Endothelial cell of umbilical vein (primary cell): ENCODE data around the gene SMCO2. TPM values are rescaled to one million over a fixed set of nuclear protein-coding genes. Genes with fewer than 3 reads are reported as not detected.

Experiments used
- BruUV-seq: library from RNA; stranded (reverse); fragments of 400-500 nt; replicated peaks from 2 replicates; lab custom pipeline; 2021; lab: Mats Ljungman, UMichigan
- CTCF ChIA-PET: fragments of 300-600, 350-600 bp; sonication (Branson Sonifier 250); formaldehyde crosslinking; loops from one replicate; lab custom pipeline; 2021; ENCODE audit warnings: antibody characterized with exemption, inconsistent platforms; lab: Charles Lee
- POLR2A ChIA-PET: fragments of 300-600, 350-600 bp; sonication (Branson Sonifier 250); formaldehyde crosslinking; loops from one replicate; lab custom pipeline; 2021; ENCODE audit warnings: antibody characterized with exemption, inconsistent platforms; lab: Charles Lee
- DNase-seq: peaks from one replicate; pipeline ENCODE4 v3.0.0-alpha.2; 2011; ENCODE audit warnings: low read depth, low spot score
- FAIRE-seq: peaks from 2 replicates; lab custom pipeline; 2011; peaks lifted over from hg19 to GRCh38; lab: Jason Lieb, UNC
- H2AFZ ChIP-seq: 2 replicates; pipeline ENCODE4 v1.6.0; 2012; ENCODE audit warnings: low read depth, low read length, control low read depth, inconsistent platforms
- H3K27ac ChIP-seq: 2 replicates; pipeline ENCODE4 v1.5.1; 2011; ENCODE audit warnings: low read depth, mild to moderate bottlenecking, control low read depth, low read length, moderate library complexity; ENCODE audit not compliant: insufficient read depth
- H3K27me3 ChIP-seq, 2 experiments: 2 replicates each; pipeline versions ENCODE4 v1.6.0 to v1.6.1; 2011; ENCODE audit warnings: low read length in 2 of 2, mixed read lengths in 1 of 2; ENCODE audit not compliant: control insufficient read depth in 2 of 2, insufficient read depth in 2 of 2
- H3K36me3 ChIP-seq, 2 experiments: 2 replicates in 1 of 2; 3 replicates in 1 of 2; pipeline ENCODE4 v1.5.1; 2011; ENCODE audit warnings: low read length in 2 of 2, mild to moderate bottlenecking in 1 of 2, moderate library complexity in 1 of 2; ENCODE audit not compliant: control insufficient read depth in 2 of 2, insufficient read depth in 2 of 2; ENCODE audit errors: extremely low read depth in 1 of 2
- H3K4me1 ChIP-seq: 3 replicates; pipeline ENCODE4 v1.5.1; 2011; ENCODE audit warnings: mild to moderate bottlenecking, low read length; ENCODE audit not compliant: control insufficient read depth, insufficient read depth; ENCODE audit errors: extremely low read depth
- H3K4me2 ChIP-seq: 2 replicates; pipeline ENCODE4 v1.6.1; 2011; ENCODE audit warnings: low read length, control low read depth, mixed read lengths; ENCODE audit not compliant: insufficient read depth
- H3K4me3 ChIP-seq, 3 experiments: fragments of 200-600 bp in 1 of 3; sonication (generic), shearing (Covaris generic) in 1 of 3; replicated peaks in 1 of 3; 2 replicates each; pipeline ENCODE4 v1.5.1; 2011 to 2016; ENCODE audit warnings: control low read depth in 3 of 3, low read length in 3 of 3, mild to moderate bottlenecking in 2 of 3, inconsistent platforms in 1 of 3, low read depth in 1 of 3, moderate library complexity in 1 of 3; ENCODE audit not compliant: insufficient read depth in 1 of 3
- H3K79me2 ChIP-seq: 2 replicates; pipeline ENCODE4 v1.6.0; 2012; ENCODE audit warnings: low read length, inconsistent platforms; ENCODE audit not compliant: control insufficient read depth, insufficient read depth
- H3K9ac ChIP-seq: replicated peaks from 2 replicates; pipeline ENCODE3; 2011; ENCODE audit warnings: low read length, control low read depth; ENCODE audit not compliant: insufficient read depth; ENCODE audit errors: extremely low read depth
- H3K9me1 ChIP-seq: replicated peaks from 3 replicates; pipeline ENCODE4 v1.6.0; 2011; ENCODE audit warnings: mild to moderate bottlenecking, low read length; ENCODE audit not compliant: control insufficient read depth, insufficient read depth; ENCODE audit errors: extremely low read depth
- H3K9me3 ChIP-seq: replicated peaks from 2 replicates; pipeline ENCODE4 v1.5.1; 2012; ENCODE audit warnings: low read length, inconsistent platforms; ENCODE audit not compliant: control insufficient read depth, insufficient read depth
- H4K20me1 ChIP-seq: replicated peaks from 2 replicates; pipeline ENCODE3; 2011; ENCODE audit warnings: mild to moderate bottlenecking, low read length; ENCODE audit not compliant: control insufficient read depth, insufficient read depth; ENCODE audit errors: extremely low read depth
- EZH2 ChIP-seq: IDR thresholded peaks from 2 replicates; pipeline ENCODE4 v1.6.1; 2012; ENCODE audit warnings: borderline replicate concordance, low read depth, mild to moderate bottlenecking, moderate library complexity, low read length, inconsistent platforms; ENCODE audit not compliant: severe bottlenecking
- FOS ChIP-seq: IDR thresholded peaks from 2 replicates; pipeline ENCODE4 v1.6.1; 2011; ENCODE audit warnings: mild to moderate bottlenecking, low read length, moderate library complexity, borderline replicate concordance; ENCODE audit not compliant: insufficient read depth
- GATA2 ChIP-seq: IDR thresholded peaks from 2 replicates; pipeline ENCODE4 v1.7.0; 2011; ENCODE audit warnings: low read depth, mild to moderate bottlenecking, moderate library complexity, mixed read lengths, low read length; ENCODE audit not compliant: insufficient read length, insufficient read depth
- JUN ChIP-seq: IDR thresholded peaks from 2 replicates; pipeline ENCODE4 v1.6.1; 2011; ENCODE audit warnings: borderline replicate concordance, low read depth; ENCODE audit not compliant: insufficient read length, insufficient read depth
- MYC ChIP-seq: IDR thresholded peaks from one replicate; pipeline ENCODE4 v1.6.1; 2011; ENCODE audit warnings: mild to moderate bottlenecking, low read depth, low read length
- POLR2A ChIP-seq: IDR thresholded peaks from 2 replicates; pipeline ENCODE4 v1.6.1; 2012; ENCODE audit warnings: low read depth, mild to moderate bottlenecking, control low read depth, low read length
- POLR2AphosphoS5 ChIP-seq: IDR thresholded peaks from 2 replicates; pipeline ENCODE4 v1.6.1; 2012; ENCODE audit warnings: low read depth, mild to moderate bottlenecking, control low read depth, low read length, moderate library complexity; ENCODE audit not compliant: insufficient read depth
- dilution Hi-C: fragments of 300-500 bp; cut with MboI; formaldehyde crosslinking; loops from one replicate; pipeline ENCODE4 v1.15.0; 2019; ENCODE audit warnings: low sequenced_read_pairs; ENCODE audit not compliant: extremely low pct_ligation_motif_present
- intact Hi-C: fragments of 100-400 bp; cut with micrococcal nuclease; formaldehyde crosslinking; loops from one replicate; pipeline ENCODE4 v1.10.0; 2022
- polyA plus RNA-seq, 4 experiments: library from polyadenylated mRNA; depleted of rRNA in 3 of 4; stranded (reverse) in 3 of 4; unstranded in 1 of 4; fragments of >200 nt; gene quantifications; 2 replicates each; pipeline versions ENCODE4 v1.2.1 to v1.2.3, GENCODE V29; 2011 to 2012; ENCODE audit warnings: missing spikeins in 1 of 4
- total RNA-seq: library from RNA; stranded (reverse); gene quantifications from 2 replicates; pipeline ENCODE4 v1.2.3, GENCODE V29; 2021
- TF ChIP-seq, protein P1 (sequence below): IDR thresholded peaks from 2 replicates; pipeline ENCODE4 v1.6.1; 2011; ENCODE audit not compliant: insufficient read depth, insufficient read length
- TF ChIP-seq, protein P2 (sequence below), 2 donors: IDR thresholded peaks; 1 replicate in 1 of 2; 2 replicates in 1 of 2; pipeline ENCODE4 v1.5.1; 2011; ENCODE audit warnings: low read length in 2 of 2, mild to moderate bottlenecking in 2 of 2, moderate library complexity in 2 of 2, control low read depth in 1 of 2, inconsistent platforms in 1 of 2, low read depth in 1 of 2; ENCODE audit not compliant: insufficient read depth in 1 of 2; ENCODE audit errors: extremely low read depth in 1 of 2

Gene SMCO2
- total and polyA plus RNA-seq, 2 donors (not counting 3 experiments of a cell fraction or from before 2014, with no cell fraction given), result 0.33 to 0.49 TPM

DNA sequence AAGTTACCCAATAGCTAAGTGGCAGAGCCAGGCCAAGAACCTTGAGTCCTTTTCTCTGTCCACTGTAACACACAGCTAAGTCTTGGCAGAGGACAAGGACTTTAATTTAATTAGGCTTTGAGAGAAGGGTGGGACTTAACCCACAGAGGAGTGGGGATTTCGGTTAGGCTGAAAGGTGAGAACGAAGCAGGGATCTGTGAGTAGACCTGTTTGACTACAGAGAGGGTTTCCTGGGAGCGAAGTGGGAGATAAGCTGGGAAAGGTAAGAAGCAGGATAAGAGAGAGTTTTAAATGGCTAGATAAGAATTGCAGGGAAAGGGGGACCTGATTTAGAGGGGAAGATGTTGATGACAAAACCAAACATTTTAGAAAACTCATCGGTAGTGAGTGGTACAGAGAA, 75.4 kb downstream of the SMCO2 start:
- dilution Hi-C loops, result no loop called here
- H3K79me2 ChIP-seq, result peaks cover 25% of the 10 kb centered on the region
- POLR2A ChIA-PET, result no interaction called here

More for the DNA sequence above, 75.4 kb downstream of the SMCO2 start:
- Histone ChIP-seq H3K4me2 (no peak overlapping the region), H3K9ac (no peak overlapping the region), H3K9me1 (no peaks in the 10 kb centered on the region), H3K27ac (no peak overlapping the region), H3K27me3 (no peaks in the 10 kb centered on the region), H3K4me1 (peaks cover 22% of the 10 kb centered on the region), H2AFZ (no peak overlapping the region), H3K9me3 (no peaks in the 10 kb centered on the region), H3K36me3 (no peaks in the 10 kb centered on the region), H3K4me3 (no peak overlapping the region), H4K20me1 (no peaks in the 10 kb centered on the region)
- DNase-seq (no peak), FAIRE-seq (no peak)
- BruUV-seq, result no TSS peak
- TF ChIP-seq FOS, result no peak
- TF ChIP-seq, protein P1, sequence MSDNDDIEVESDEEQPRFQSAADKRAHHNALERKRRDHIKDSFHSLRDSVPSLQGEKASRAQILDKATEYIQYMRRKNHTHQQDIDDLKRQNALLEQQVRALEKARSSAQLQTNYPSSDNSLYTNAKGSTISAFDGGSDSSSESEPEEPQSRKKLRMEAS, result no peak
- no peak for TF ChIP-seq GATA2
- no peak for TF ChIP-seq MYC
- no peak for TF ChIP-seq EZH2
- TF ChIP-seq POLR2AphosphoS5, result no peak
- TF ChIP-seq JUN, result no peak
- TF ChIP-seq POLR2A, result no peak
- TF ChIP-seq, protein P2, sequence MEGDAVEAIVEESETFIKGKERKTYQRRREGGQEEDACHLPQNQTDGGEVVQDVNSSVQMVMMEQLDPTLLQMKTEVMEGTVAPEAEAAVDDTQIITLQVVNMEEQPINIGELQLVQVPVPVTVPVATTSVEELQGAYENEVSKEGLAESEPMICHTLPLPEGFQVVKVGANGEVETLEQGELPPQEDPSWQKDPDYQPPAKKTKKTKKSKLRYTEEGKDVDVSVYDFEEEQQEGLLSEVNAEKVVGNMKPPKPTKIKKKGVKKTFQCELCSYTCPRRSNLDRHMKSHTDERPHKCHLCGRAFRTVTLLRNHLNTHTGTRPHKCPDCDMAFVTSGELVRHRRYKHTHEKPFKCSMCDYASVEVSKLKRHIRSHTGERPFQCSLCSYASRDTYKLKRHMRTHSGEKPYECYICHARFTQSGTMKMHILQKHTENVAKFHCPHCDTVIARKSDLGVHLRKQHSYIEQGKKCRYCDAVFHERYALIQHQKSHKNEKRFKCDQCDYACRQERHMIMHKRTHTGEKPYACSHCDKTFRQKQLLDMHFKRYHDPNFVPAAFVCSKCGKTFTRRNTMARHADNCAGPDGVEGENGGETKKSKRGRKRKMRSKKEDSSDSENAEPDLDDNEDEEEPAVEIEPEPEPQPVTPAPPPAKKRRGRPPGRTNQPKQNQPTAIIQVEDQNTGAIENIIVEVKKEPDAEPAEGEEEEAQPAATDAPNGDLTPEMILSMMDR (IDR thresholded peaks at IDR 0.05; ENCODE audit: extremely low read depth in 1 of 2, insufficient read depth in 1 of 2, low read depth in 1 of 2, low read length in 2 of 2), result no peak
- CTCF ChIA-PET, result interaction anchor here (1.7 to 3.5 kb wide), 2 partner anchors 21 to 61 kb away, joined by 5 to 23 read pairs; no protein-coding TSS in a partner anchor
- intact Hi-C loops, result no loop called here
